MM.1S (cell line): ENCODE results near the gene ABHD16B.

Experiments
- DNase-seq: peaks from one replicate; pipeline ENCODE4 v3.0.0-alpha.2; 2015
- H2AFZ ChIP-seq: fragments of 300-600 bp; sonication (generic); 2 replicates; pipeline ENCODE4 v1.6.0; 2016; ENCODE audit warnings: antibody characterized with exemption, low read length
- H3F3A ChIP-seq: fragments of 300-600 bp; sonication (generic); 2 replicates; pipeline ENCODE4 v1.6.1; 2016; ENCODE audit warnings: mild to moderate bottlenecking, antibody characterized with exemption, low read length, moderate library complexity, mixed read lengths; ENCODE audit not compliant: insufficient read depth
- H3K27ac ChIP-seq: fragments of 300-600 bp; sonication (generic); 2 replicates; pipeline ENCODE4 v1.5.1; 2016; ENCODE audit warnings: mild to moderate bottlenecking, low read length
- H3K27me3 ChIP-seq: fragments of 300-600 bp; sonication (generic); replicated peaks from 2 replicates; pipeline ENCODE4 v1.6.0; 2016; ENCODE audit warnings: low read length; ENCODE audit not compliant: insufficient read depth
- H3K36me3 ChIP-seq: fragments of 300-600 bp; sonication (generic); replicated peaks from 2 replicates; pipeline ENCODE4 v1.6.1; 2016; ENCODE audit warnings: mild to moderate bottlenecking, low read length, mixed read lengths; ENCODE audit not compliant: insufficient read depth
- H3K4me1 ChIP-seq: fragments of 300-600 bp; sonication (generic); 2 replicates; pipeline ENCODE4 v1.6.1; 2016; ENCODE audit warnings: low read length, mixed read lengths
- H3K4me2 ChIP-seq: fragments of 300-600 bp; sonication (generic); 2 replicates; pipeline ENCODE4 v1.6.0; 2016; ENCODE audit warnings: low read depth, low read length
- H3K4me3 ChIP-seq: fragments of 300-600 bp; sonication (generic); 2 replicates; pipeline ENCODE4 v1.5.1; 2016; ENCODE audit warnings: low read length, mixed read lengths
- H3K79me2 ChIP-seq: fragments of 300-600 bp; sonication (generic); 2 replicates; pipeline ENCODE4 v1.6.1; 2016; ENCODE audit warnings: mixed run types, low read length, mixed read lengths
- H3K9ac ChIP-seq: fragments of 300-600 bp; sonication (generic); 2 replicates; pipeline ENCODE4 v1.6.1; 2016; ENCODE audit warnings: low read length, mixed read lengths
- H3K9me2 ChIP-seq: fragments of 300-600 bp; sonication (generic); replicated peaks from 2 replicates; pipeline ENCODE4 v1.6.1; 2016; ENCODE audit warnings: mild to moderate bottlenecking, low read length, mixed read lengths; ENCODE audit not compliant: insufficient read depth
- H3K9me3 ChIP-seq: fragments of 300-600 bp; sonication (generic); replicated peaks from 2 replicates; pipeline ENCODE4 v1.6.1; 2016; ENCODE audit warnings: mild to moderate bottlenecking, low read length, mixed read lengths; ENCODE audit not compliant: insufficient read depth
- H4K20me1 ChIP-seq: fragments of 300-600 bp; sonication (generic); 2 replicates; pipeline ENCODE4 v1.6.1; 2016; ENCODE audit warnings: mild to moderate bottlenecking, low read length, moderate library complexity, mixed read lengths; ENCODE audit not compliant: insufficient read depth
- CTCF ChIP-seq: fragments of 300-600 bp; sonication (generic); IDR thresholded peaks from 2 replicates; pipeline ENCODE4 v1.5.1; 2016; ENCODE audit warnings: antibody characterized with exemption, low read length, mixed read lengths
- EZH2 ChIP-seq: fragments of 300-600 bp; sonication (generic); optimal IDR thresholded peaks from 2 replicates; pipeline ENCODE3; 2017; ENCODE audit warnings: low read depth, mild to moderate bottlenecking, antibody characterized with exemption, low read length, mixed read lengths
- EZH2phosphoT487 ChIP-seq: fragments of 300-600 bp; sonication (generic); IDR thresholded peaks from 2 replicates; pipeline ENCODE4 v1.6.1; 2018; ENCODE audit warnings: antibody characterized with exemption, low read length

ABHD16B gene

GRCh38 chr20:63859166-63859699 is 2.1 kb upstream of the ABHD16B start:
- H3K36me3 ChIP-seq: no peaks in the 10 kb centered on the region
- H2AFZ ChIP-seq: no peak overlapping the region
- no peak overlapping the region for H3K4me2 ChIP-seq
- peaks cover 9% of the 10 kb centered on the region; the same call in 1 of the 2 replicates for H3K79me2 ChIP-seq
- no peak for TF ChIP-seq EZH2
- no peak for TF ChIP-seq CTCF
- no peak for TF ChIP-seq EZH2phosphoT487
- no peak for DNase-seq
- no peak overlapping the region for H3K4me3 ChIP-seq
- no peaks in the 10 kb centered on the region for H3K9me2 ChIP-seq
- H3K4me1 ChIP-seq: peaks cover 12% of the 10 kb centered on the region
- no peaks in the 10 kb centered on the region for H4K20me1 ChIP-seq
- H3K9me3 ChIP-seq: no peaks in the 10 kb centered on the region
- peaks cover 14% of the 10 kb centered on the region for H3K27me3 ChIP-seq
- H3K9ac ChIP-seq: no peak overlapping the region
- H3K27ac ChIP-seq: no peak overlapping the region
- peaks cover 10% of the 10 kb centered on the region; the same call in 1 of the 2 replicates for H3F3A ChIP-seq

DNA sequence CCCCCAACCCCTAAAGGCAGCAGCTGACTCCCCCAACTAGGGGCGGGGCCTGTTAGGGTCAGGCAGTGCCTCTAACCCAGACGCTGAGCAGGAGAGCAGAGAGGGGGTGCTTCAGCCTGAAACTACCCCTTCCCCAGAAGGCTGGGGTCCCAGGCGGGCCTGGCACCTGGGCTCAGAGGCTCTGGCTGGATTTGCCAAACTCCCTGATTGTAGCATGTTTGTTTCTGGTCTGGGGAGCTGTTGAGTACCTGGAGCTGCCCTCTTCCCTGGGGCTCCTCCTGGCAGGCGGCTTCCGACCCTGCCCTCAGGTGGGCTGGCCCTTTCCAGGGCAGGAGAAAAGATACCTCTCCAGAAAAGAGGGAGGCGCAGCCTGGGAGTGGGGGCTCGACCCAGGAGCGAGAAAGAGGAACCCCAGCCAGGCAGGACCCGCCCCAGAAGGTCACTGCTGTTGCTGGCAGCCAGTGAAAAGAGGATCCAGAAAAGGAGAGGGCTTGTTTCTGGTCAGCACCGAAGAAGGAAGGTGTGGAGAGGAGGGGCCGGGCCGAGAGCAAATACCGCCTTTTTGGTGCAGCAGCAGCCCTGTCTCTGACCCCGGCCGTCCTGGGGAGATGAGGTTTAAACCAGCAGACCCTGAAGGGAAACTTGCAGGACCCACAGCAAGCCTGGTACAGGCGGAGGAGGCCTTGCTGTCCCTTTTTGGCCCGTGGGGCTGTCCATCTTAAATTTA is 810 bp upstream of the ABHD16B start:
- H4K20me1 ChIP-seq: no peaks in the 10 kb centered on the region
- DNase-seq: no peak
- no peaks in the 10 kb centered on the region for H3K9me2 ChIP-seq
- peaks cover 18% of the 10 kb centered on the region; the same call in 1 of the 2 replicates for H3F3A ChIP-seq
- H3K4me1 ChIP-seq: peaks cover 8% of the 10 kb centered on the region
- H3K9me3 ChIP-seq: no peaks in the 10 kb centered on the region
- TF ChIP-seq EZH2phosphoT487: no peak
- TF ChIP-seq CTCF: no peak
- TF ChIP-seq EZH2: no peak
- peaks cover 14% of the 10 kb centered on the region for H3K27me3 ChIP-seq
- no peak overlapping the region for H3K4me2 ChIP-seq
- no peak overlapping the region for H2AFZ ChIP-seq
- no peak overlapping the region for H3K4me3 ChIP-seq
- H3K27ac ChIP-seq: no peak overlapping the region
- no peaks in the 10 kb centered on the region for H3K36me3 ChIP-seq
- no peak overlapping the region for H3K9ac ChIP-seq
- peaks cover 12% of the 10 kb centered on the region for H3K79me2 ChIP-seq

DNA sequence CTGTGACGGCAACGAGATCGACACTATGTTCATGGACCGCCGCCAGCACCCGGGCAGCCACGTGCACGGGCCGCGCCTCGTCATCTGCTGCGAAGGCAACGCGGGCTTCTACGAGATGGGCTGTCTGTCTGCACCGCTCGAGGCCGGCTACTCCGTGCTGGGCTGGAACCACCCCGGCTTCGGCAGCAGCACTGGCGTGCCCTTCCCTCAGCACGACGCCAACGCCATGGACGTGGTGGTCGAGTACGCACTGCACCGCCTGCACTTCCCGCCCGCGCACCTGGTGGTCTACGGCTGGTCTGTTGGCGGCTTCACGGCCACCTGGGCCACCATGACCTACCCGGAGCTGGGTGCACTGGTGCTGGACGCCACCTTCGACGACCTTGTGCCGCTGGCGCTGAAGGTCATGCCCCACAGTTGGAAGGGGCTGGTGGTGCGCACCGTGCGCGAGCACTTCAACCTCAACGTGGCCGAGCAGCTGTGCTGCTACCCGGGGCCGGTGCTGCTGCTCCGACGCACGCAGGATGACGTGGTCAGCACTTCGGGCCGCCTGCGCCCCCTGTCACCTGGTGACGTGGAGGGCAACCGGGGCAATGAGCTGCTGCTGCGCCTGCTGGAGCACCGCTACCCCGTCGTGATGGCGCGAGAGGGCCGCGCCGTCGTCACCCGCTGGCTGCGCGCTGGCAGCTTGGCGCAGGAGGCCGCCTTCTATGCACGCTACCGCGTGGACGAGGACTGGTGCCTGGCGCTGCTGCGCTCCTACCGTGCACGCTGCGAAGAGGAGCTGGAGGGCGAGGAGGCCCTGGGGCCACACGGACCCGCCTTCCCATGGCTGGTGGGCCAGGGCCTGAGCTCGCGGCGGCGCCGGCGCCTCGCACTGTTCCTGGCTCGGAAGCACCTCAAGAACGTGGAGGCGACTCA is 943 bp downstream of the ABHD16B start:
- Histone ChIP-seq H3K27ac (no peak overlapping the region), H3K79me2 (peaks cover 30% of the 10 kb centered on the region), H3K9me2 (no peaks in the 10 kb centered on the region), H3F3A (peaks cover 20% of the 10 kb centered on the region; the same call in 1 of the 2 replicates), H3K4me2 (no peak overlapping the region), H4K20me1 (no peaks in the 10 kb centered on the region), H2AFZ (no peak overlapping the region), H3K4me1 (peaks cover 8% of the 10 kb centered on the region), H3K4me3 (no peak overlapping the region), H3K27me3 (peaks cover 14% of the 10 kb centered on the region; the same call in 1 of the 2 replicates), H3K9me3 (no peaks in the 10 kb centered on the region), H3K36me3 (no peaks in the 10 kb centered on the region), H3K9ac (no peak overlapping the region)
- no peak for DNase-seq
- TF ChIP-seq EZH2phosphoT487 (no peak), CTCF (no peak), EZH2 (no peak)
